Keratinocyte (primary cell): ENCODE results near the gene ZNF74. TPM values are rescaled to one million over a fixed set of nuclear protein-coding genes. Genes with fewer than 3 reads are reported as not detected.

Experiments used
- DNase-seq: peaks from one replicate; pipeline ENCODE4 v3.0.0-alpha.2; 2011; ENCODE audit warnings: low read depth, missing footprints, low spot score
- FAIRE-seq: peaks from 2 replicates; lab custom pipeline; 2011; peaks lifted over from hg19 to GRCh38; lab: Jason Lieb, UNC
- H2AFZ ChIP-seq: 2 replicates; pipeline ENCODE4 v1.6.0; 2012; ENCODE audit warnings: low read length, control low read depth, inconsistent platforms; ENCODE audit not compliant: control insufficient read depth
- H3K27ac ChIP-seq: 2 replicates; pipeline ENCODE4 v1.5.1; 2011; ENCODE audit warnings: low read length; ENCODE audit not compliant: control insufficient read depth, insufficient read depth
- H3K27me3 ChIP-seq: 3 replicates; pipeline ENCODE4 v1.6.0; 2011; ENCODE audit warnings: low read length; ENCODE audit not compliant: control insufficient read depth, insufficient read depth; ENCODE audit errors: extremely low read depth
- H3K36me3 ChIP-seq, 2 experiments: 2 replicates in 1 of 2; 3 replicates in 1 of 2; pipeline ENCODE4 v1.5.1; 2011; ENCODE audit warnings: low read length in 2 of 2, mild to moderate bottlenecking in 1 of 2; ENCODE audit not compliant: control insufficient read depth in 2 of 2, insufficient read depth in 2 of 2; ENCODE audit errors: extremely low read depth in 1 of 2
- H3K4me1 ChIP-seq: 3 replicates; pipeline ENCODE4 v1.5.1; 2011; ENCODE audit warnings: low read length; ENCODE audit not compliant: control insufficient read depth, insufficient read depth; ENCODE audit errors: extremely low read depth
- H3K4me2 ChIP-seq: 3 replicates; pipeline ENCODE4 v1.6.0; 2011; ENCODE audit warnings: low read depth, low read length; ENCODE audit not compliant: control insufficient read depth, insufficient read depth; ENCODE audit errors: extremely low read depth
- H3K4me3 ChIP-seq, 3 experiments: fragments of 200-600 bp in 1 of 3; sonication (generic) in 1 of 3; 2 replicates in 2 of 3; 3 replicates in 1 of 3; pipeline ENCODE4 v1.5.1; 2011 to 2016; ENCODE audit warnings: low read length in 3 of 3, mild to moderate bottlenecking in 3 of 3, control low read depth in 2 of 3, inconsistent platforms in 1 of 3, low read depth in 1 of 3, mixed read lengths in 1 of 3, mixed run types in 1 of 3, moderate library complexity in 1 of 3; ENCODE audit not compliant: control insufficient read depth in 2 of 3, insufficient read depth in 2 of 3; ENCODE audit errors: extremely low read depth in 1 of 3
- H3K79me2 ChIP-seq: 2 replicates; pipeline ENCODE4 v1.6.0; 2012; ENCODE audit warnings: low read length; ENCODE audit not compliant: control insufficient read depth, insufficient read depth
- H3K9ac ChIP-seq: 3 replicates; pipeline ENCODE4 v1.6.0; 2011; ENCODE audit warnings: low read length; ENCODE audit not compliant: control insufficient read depth, insufficient read depth; ENCODE audit errors: extremely low read depth
- H3K9me1 ChIP-seq: 3 replicates; pipeline ENCODE4 v1.6.0; 2011; ENCODE audit warnings: low read length; ENCODE audit not compliant: control insufficient read depth, insufficient read depth; ENCODE audit errors: extremely low read depth
- H3K9me3 ChIP-seq: 2 replicates; pipeline ENCODE4 v1.5.1; 2012; ENCODE audit warnings: low read depth, low read length; ENCODE audit not compliant: control insufficient read depth
- H4K20me1 ChIP-seq: 3 replicates; pipeline ENCODE4 v1.6.0; 2011; ENCODE audit warnings: low read length; ENCODE audit not compliant: control insufficient read depth, insufficient read depth; ENCODE audit errors: extremely low read depth
- CTCF ChIP-seq, 3 experiments: IDR thresholded peaks in 1 of 3; conservative IDR thresholded peaks in 1 of 3; optimal IDR thresholded peaks in 1 of 3; 2 replicates in 2 of 3; 3 replicates in 1 of 3; pipeline versions ENCODE3 to v1.5.1; 2011; ENCODE audit warnings: low read length in 3 of 3, mild to moderate bottlenecking in 3 of 3, moderate library complexity in 2 of 3, control low read depth in 1 of 3, inconsistent platforms in 1 of 3; ENCODE audit not compliant: insufficient read depth in 2 of 3; ENCODE audit errors: extremely low read depth in 1 of 3
- EZH2 ChIP-seq: IDR thresholded peaks from one replicate; pipeline ENCODE4 v1.6.1; 2012; ENCODE audit warnings: inconsistent platforms, mild to moderate bottlenecking, low read length, moderate library complexity
- dilution Hi-C: fragments of 300-500 bp; cut with MboI; formaldehyde crosslinking; loops from one replicate; pipeline ENCODE4 v1.7.0; 2020; ENCODE audit warnings: low sequenced_read_pairs; ENCODE audit not compliant: extremely low pct_ligation_motif_present
- polyA plus RNA-seq, 5 experiments: library from polyadenylated mRNA; depleted of rRNA in 3 of 5; stranded (reverse) in 3 of 5; stranded (forward) in 1 of 5; unstranded in 1 of 5; fragments of >200 nt; gene quantifications; 1 replicate in 1 of 5; 2 replicates in 3 of 5; 3 replicates in 1 of 5; pipeline versions ENCODE4 v1.2.1 to v1.2.3, GENCODE V29; 2011 to 2012; ENCODE audit warnings: missing spikeins in 2 of 5, low read depth in 1 of 5, low replicate concordance in 1 of 5

Gene ZNF74
- polyA plus RNA-seq, 1 donor (not counting 4 experiments of a cell fraction or from before 2014, with no cell fraction given) = 5.2 TPM

GRCh38 chr22:20403779-20404140, 9.8 kb downstream of the ZNF74 start:
- Histone ChIP-seq H3K4me2 (no peak overlapping the region), H3K4me3 (no peak overlapping the region), H3K9me1 (no peaks in the 10 kb centered on the region), H3K9ac (no peak overlapping the region), H3K27me3 (no peaks in the 10 kb centered on the region), H2AFZ (no peak overlapping the region), H3K36me3 (peaks cover 8 to 25% of the 10 kb centered on the region in 2 experiments), H3K27ac (no peak overlapping the region), H3K4me1 (no peaks in the 10 kb centered on the region), H3K9me3 (no peaks in the 10 kb centered on the region), H4K20me1 (no peaks in the 10 kb centered on the region), H3K79me2 (no peaks in the 10 kb centered on the region)
- TF ChIP-seq EZH2 (no peak), CTCF (optimal IDR thresholded peaks at IDR 0.05 in 1 of 3, IDR thresholded peaks at IDR 0.05 in 1 of 3, conservative IDR thresholded peaks at IDR 0.05 in 1 of 3; ENCODE audit: extremely low read depth in 1 of 3, insufficient read depth in 2 of 3, low read length in 3 of 3) (no peak)
- no peak for FAIRE-seq
- no peak for DNase-seq
- dilution Hi-C loops = no loop called here

GRCh38 chr22:20404881-20405280, 10.9 kb downstream of the ZNF74 start:
- peaks cover 8 to 25% of the 10 kb centered on the region in 2 experiments for H3K36me3 ChIP-seq
- H3K27ac ChIP-seq = no peak overlapping the region
- H3K9me1 ChIP-seq = no peaks in the 10 kb centered on the region
- DNase-seq = no peak
- H3K79me2 ChIP-seq = no peaks in the 10 kb centered on the region
- no peak overlapping the region for H3K4me2 ChIP-seq
- no peak overlapping the region for H3K4me3 ChIP-seq
- H3K27me3 ChIP-seq = no peaks in the 10 kb centered on the region
- TF ChIP-seq CTCF (optimal IDR thresholded peaks at IDR 0.05 in 1 of 3, IDR thresholded peaks at IDR 0.05 in 1 of 3, conservative IDR thresholded peaks at IDR 0.05 in 1 of 3; ENCODE audit: extremely low read depth in 1 of 3, insufficient read depth in 2 of 3, low read length in 3 of 3) = no peak
- no peak for TF ChIP-seq EZH2
- no peaks in the 10 kb centered on the region for H3K9me3 ChIP-seq
- H4K20me1 ChIP-seq = no peaks in the 10 kb centered on the region
- H2AFZ ChIP-seq = no peak overlapping the region
- H3K4me1 ChIP-seq = no peaks in the 10 kb centered on the region
- no peak for FAIRE-seq
- no peak overlapping the region for H3K9ac ChIP-seq
- dilution Hi-C loops = no loop called here
